HG02884 (cell line): Measurements from ENCODE around the gene SCYGR3.
A peak's percentile ranks its signal among the peaks of the same experiment; 100 is the strongest.

Experiments
- ATAC-seq: cut with Tn5 transposase; IDR thresholded peaks from one replicate; pipeline ENCODE4 v1.9.1; 2021; ENCODE audit warnings: mild to moderate bottlenecking, moderate library complexity; ENCODE audit not compliant: unreplicated experiment

The SCYGR3 gene

DNA sequence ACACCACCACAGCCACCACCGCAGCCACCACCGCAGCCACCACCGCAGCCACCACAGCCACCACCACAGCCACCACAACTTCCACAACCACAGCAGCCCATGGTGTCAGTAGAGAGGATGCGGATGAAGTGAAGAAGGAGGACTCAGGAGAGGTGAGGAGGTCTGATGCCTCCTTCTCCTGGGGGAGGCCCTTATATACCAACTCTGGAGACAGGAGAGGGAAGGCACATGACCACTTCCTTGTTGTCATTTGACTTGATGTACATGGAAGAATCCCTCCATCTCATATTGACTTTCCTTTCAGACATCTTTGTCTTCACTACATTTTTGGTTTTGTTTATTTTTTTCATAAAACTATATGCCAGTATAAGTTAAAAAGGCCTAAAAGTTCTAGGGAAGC, at the start of gene SCYGR3:
Gene SCYGR3 (minus strand): TSS at position 101 of the 400 bp plus-strand sequence. CDS start 0 bp downstream, at position 101.
- ATAC-seq = no peak

GRCh38 chr2:227661827-227662226, 47.2 kb upstream of the SCYGR3 start:
- no peak for ATAC-seq

DNA sequence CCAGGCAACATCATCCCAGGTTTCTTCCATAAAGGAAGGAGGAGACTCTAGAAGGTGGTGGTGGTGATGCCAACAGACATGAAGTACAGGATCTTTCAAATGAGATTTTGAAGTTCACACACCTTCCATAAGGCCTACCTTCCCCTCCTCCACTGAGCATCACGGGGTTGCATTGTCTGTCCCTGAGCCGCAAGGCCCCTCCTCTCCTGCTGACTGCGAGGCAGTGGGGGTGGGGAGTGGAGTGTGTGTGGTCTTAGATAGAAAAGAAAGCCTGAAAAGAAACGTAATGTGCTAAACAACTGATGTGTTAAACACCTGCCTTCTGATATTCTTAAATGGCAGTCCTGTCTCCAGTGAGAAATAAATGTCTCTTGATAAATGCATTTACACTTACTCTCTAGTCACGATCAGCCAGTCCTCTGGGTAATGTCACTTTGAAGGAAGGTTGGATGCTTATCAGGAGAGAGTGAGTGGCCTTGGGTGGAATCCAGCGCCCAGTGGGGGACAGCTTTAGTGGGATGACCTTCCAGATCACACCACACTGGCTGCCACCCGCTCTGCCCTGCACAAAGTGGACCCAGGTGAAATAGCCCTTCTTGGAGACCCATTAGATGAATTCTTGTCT, 46.5 kb upstream of the SCYGR3 start:
- no peak for ATAC-seq

- ATAC-seq = no peak
Measured at GRCh38 chr2:227657199-227657845, 42.7 kb upstream of the SCYGR3 start.

DNA sequence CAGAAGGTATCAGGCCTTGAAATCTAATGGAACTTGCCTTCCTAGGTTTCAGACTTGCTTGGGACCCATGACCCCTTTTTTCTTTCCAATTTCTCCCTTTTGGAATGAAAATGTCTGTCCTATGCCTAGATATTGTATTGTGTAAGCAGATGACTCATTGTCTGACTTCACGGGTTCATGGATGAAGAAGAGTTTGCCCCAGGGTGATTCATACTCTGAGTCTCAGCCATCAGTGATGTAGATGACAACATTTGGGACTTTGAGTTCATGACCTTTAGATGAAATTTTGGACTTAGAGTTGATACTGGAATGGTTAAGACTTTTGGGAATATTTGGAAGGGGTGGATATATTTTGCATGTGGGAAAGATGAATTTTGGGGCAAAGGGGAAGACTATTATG, 40.8 kb upstream of the SCYGR3 start:
- ATAC-seq = no peak

- no peak for ATAC-seq
Measured at GRCh38 chr2:227654426-227654825, 39.8 kb upstream of the SCYGR3 start.

GRCh38 chr2:227653419-227653818, 38.8 kb upstream of the SCYGR3 start:
- ATAC-seq = no peak

DNA sequence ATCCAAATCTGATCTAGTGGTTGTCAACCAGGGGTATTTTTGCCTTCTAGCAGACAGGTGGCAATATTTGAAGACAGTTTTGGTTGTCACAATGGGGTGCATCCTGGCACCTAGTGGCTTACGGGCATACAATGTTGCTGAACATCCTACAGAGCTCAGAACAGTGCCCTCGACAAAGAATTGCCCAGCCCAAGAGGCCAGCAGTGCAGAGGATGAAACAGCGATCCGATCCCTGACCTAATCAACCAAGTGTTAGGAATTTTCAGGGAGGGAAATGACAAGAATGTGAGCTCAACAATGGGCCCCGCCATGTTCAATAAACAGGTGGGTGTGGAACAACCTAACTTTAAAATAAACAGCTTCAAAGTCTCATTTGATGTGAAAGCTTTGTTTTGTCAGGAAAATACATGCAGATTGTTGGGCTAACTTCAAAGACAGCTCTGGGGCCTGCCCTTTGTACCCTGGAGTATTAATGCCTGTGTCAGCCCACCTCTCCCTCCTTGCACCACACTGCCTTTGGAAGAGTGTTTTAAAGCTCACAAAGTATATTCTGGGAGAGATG, 29.4 kb upstream of the SCYGR3 start:
- ATAC-seq = no peak

GRCh38 chr2:227642656-227643055, 28.0 kb upstream of the SCYGR3 start:
- ATAC-seq = no peak

DNA sequence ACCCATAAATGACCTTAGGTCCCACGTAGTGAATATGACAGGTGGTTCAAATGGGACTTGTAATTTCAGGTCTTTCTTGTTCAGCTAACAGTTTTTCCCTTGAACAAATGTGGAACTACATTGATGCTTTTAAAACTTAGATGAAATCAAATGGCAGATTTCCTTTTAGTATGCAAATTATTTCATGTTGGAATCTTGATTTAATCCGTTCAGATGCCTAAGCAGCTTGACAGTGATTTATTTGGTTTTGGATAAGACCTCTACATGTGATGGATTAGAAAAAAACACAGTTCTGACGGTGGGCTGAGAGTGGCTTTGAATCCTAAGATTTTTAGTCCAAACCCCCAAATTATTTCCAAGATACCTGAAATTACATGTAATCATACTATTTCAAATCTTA, 19.6 kb upstream of the SCYGR3 start:
- ATAC-seq = no peak

DNA sequence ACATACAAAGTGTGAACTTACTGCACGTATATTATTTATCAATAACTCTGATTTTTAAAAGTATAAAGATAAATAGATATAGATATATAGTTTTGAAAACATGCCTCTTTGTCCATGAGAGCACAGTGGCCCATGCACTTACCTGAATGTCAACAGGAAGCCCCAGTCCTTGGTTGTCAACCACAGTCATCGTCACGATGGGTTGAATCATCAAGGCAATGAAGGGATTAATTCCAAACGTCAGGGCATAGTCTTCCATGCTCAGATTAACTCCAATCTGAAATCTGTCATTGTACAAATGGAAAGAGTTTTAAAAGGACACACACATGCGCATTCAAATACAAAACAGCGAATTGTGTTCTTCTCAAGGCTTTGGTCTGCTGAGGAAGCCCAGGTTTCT, 18.2 kb upstream of the SCYGR3 start:
- no peak for ATAC-seq

DNA sequence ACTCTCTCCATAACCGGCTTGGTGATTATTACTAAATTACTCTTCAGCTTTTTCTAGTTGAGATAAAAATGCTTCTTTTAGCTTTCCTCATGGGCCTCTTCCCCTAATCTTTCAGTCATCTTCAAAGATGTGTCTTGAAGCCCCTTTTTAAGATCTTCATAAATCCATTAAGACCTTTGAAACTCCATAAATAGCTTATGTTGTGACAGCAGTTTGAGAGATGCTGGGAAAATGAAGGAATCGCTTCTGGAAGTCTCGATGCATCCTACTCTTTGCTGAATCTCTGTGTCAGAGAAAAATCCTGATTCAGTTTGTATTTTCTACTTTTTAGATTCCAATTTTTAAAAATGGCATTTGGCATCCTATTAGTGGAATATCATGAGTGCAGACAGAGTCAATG, 15.7 kb upstream of the SCYGR3 start:
- ATAC-seq = no peak

DNA sequence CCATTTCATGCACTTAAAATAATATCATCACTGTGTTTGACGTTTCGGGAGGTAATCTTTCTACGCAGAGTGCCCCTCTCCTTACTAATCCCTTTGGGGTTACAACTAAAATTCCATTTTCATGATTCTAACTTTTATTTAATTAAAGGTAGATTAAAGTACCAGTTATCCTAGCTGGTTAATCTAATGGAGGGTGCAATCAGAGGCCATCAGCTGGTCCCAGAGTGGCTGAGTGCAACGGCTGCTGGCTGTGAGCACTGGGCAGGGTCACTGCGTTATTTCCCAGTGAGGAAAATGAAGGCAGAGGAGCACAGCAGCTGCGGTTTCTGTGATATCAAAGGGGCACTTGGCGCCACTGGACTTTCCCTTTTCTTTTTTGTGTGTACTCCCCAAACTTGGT, 14.8 kb upstream of the SCYGR3 start:
- no peak for ATAC-seq

GRCh38 chr2:227627769-227628168, 13.1 kb upstream of the SCYGR3 start:
- ATAC-seq = peak; percentile 100

GRCh38 chr2:227626580-227627151, 12.0 kb upstream of the SCYGR3 start:
- no peak for ATAC-seq

DNA sequence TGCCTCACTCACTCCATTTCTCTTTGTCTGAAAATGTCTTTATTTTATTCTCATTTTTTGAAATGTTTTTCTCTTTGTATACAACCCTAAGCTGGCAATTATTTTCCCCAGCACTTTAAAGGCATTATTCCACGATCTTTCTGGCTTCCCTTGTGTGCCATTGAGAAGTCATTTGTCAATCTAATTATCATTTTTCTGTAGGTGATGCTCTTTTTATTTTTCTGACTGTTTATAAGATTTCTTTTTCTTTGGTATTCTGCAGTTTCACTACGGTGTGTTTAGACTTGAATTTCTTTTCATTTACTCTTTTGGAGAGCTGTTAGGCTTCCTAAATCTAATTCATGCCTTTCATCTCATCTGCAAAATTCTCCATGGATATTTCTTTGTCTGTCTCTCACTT, 10.8 kb upstream of the SCYGR3 start:
- no peak for ATAC-seq

DNA sequence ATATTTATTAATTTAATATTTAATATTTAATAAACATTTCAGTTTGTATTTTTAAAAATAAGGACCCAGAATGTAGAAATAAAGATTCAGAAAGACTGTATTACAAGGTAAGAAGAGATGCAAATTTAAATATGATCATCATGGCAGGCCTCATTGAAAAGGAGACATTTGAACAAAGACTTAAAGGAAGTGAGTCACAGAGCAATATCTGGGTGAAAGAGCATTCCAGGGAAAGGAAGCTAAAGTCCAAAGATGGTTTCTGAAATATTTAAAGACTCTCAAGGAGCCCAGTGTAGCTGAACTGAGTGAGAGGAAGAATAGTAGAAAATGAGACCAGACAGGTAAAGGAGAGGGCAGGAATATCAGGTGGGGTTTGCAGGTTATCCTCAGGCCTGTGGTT, 8.6 kb upstream of the SCYGR3 start:
- no peak for ATAC-seq

DNA sequence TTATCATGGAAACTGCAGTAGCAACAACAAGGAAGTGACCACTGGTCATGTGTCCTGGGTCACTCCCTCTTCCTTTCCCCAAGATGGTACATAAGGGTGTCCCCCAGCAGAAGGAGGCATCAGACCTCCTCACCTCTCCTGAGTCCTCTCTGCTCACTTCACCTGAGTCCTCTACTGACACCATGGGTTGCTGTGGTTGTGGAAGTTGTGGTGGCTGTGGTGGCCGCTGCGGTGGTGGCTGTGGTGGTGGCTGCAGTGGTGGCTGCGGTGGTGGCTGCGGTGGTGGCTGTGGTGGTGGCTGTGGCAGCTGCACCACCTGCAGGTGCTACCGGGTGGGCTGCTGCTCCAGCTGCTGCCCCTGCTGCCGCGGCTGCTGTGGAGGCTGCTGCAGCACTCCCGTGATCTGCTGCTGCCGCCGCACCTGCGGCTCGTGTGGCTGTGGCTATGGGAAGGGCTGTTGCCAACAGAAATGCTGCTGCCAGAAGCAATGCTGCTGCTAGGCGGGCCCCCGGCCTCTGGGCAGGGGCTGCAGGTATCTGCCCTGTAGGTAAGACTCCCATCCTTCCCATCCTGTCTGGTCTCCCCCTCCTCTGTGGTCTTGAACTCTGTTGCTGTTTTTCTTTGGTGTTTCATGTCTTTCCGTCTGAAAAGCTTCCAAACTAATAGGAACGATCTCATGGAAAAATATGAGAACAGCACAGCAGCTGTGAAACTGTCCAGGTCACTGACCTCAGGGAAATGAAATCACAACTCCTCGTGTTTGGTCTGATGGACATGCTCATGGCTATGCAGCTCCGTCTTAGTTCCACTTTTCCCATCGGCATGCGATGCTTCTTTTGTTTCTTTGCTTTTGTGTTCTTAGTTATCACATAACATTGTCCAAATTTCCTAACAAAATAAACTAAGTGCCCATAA, 2.9 kb upstream of the SCYGR3 start, which contains the start of gene SCYGR4:
Gene SCYGR4 (plus strand): TSS at position 183 of the 915 bp plus-strand sequence. CDS start 0 bp downstream, at position 183.
- ATAC-seq = no peak

DNA sequence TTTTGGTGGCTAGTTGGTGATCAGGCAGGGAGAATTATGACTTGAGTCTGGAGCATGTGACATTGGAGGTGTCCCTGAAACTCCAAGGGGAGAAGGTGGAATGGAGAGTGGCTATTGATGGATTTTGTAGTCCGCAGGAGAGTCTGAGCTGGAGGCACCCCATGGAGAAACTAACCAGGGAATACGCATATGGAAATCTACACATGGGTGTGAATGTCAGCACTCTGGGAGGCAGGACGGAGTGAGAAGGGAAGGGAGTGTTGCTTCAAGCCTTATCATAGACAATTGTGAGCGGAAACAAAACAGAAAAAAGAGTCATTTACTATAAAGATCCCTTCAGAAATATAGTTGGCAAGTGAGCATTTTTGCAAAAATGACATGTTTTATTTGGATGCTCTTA, 2.0 kb upstream of the SCYGR3 start:
- no peak for ATAC-seq

DNA sequence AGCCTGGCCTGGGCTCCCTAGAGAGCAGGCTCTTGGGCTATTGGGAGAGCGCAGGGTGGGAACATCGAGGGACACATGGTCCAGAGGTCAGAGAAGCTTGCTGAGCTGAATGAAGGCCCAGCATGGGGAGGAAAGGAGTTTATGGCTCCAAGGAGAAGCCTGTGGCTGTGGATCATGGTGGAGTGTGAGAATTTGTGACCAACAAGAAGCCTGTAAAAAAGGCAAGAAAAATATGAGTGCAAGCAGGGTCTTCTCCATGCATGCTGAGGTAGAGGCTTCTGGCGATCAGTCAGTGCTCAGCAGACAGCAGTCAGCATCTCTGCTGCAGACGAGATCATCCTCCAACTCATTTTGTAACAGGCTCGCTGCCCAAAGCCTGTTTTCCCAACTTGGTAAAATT, 1.3 kb upstream of the SCYGR3 start:
- no peak for ATAC-seq

DNA sequence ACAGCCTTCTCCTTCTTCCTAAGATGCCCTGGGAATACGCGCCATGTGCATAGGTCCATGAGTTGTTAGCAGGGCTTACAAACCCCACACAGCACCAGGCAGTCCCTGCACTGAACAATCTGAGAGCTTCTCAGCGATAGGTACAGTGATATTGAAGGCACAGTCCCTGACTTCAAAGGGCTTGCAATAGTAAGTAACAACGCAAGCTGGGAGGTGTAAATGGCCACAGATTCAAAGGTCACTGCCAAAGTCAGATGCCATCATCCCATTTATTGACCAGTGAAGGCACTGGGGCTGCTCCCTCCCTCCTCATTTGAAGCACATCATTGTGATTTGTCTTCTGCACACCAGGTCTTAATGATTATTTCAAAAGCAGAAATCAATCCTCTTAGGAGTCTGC, 541 bp upstream of the SCYGR3 start:
- ATAC-seq = no peak
